Fibroblast of the conjunctiva (primary cell): ENCODE measurements around the gene SORCS1.

Experiments
- DNase-seq: peaks from one replicate; pipeline ENCODE4 v3.0.0-alpha.2; 2010; ENCODE audit warnings: low read depth

Gene SORCS1

GRCh38 chr10:107104026-107104652, 60.4 kb downstream of the SORCS1 start:
- no peak for DNase-seq

- DNase-seq = no peak
Observed at GRCh38 chr10:107103174-107104025, 61.1 kb downstream of the SORCS1 start.

- DNase-seq = no peak
Observed at GRCh38 chr10:107098326-107098725, 66.2 kb downstream of the SORCS1 start.

- no peak for DNase-seq
Observed at GRCh38 chr10:107094824-107095522, 69.5 kb downstream of the SORCS1 start.

GRCh38 chr10:107092321-107092720, 72.2 kb downstream of the SORCS1 start:
- no peak for DNase-seq

GRCh38 chr10:107091126-107091525, 73.4 kb downstream of the SORCS1 start:
- no peak for DNase-seq

- no peak for DNase-seq
Observed at GRCh38 chr10:107085665-107086525, 78.6 kb downstream of the SORCS1 start.

GRCh38 chr10:107083388-107084009, 81.0 kb downstream of the SORCS1 start:
- no peak for DNase-seq

- DNase-seq = no peak
Observed at GRCh38 chr10:107081644-107082043, 82.9 kb downstream of the SORCS1 start.

- no peak for DNase-seq
Observed at GRCh38 chr10:107075117-107075516, 89.4 kb downstream of the SORCS1 start.

- DNase-seq = no peak
Observed at GRCh38 chr10:107072786-107073185, 91.7 kb downstream of the SORCS1 start.

GRCh38 chr10:107072028-107072427, 92.5 kb downstream of the SORCS1 start:
- DNase-seq = no peak

- no peak for DNase-seq
Observed at GRCh38 chr10:107071301-107071700, 93.2 kb downstream of the SORCS1 start.

- no peak for DNase-seq
Observed at GRCh38 chr10:107067843-107068242, 96.7 kb downstream of the SORCS1 start.

GRCh38 chr10:107064075-107064474, 100.4 kb downstream of the SORCS1 start:
- no peak for DNase-seq

- DNase-seq = no peak
Observed at GRCh38 chr10:107059872-107060271, 104.6 kb downstream of the SORCS1 start.

- DNase-seq = no peak
Observed at GRCh38 chr10:107059068-107059804, 105.3 kb downstream of the SORCS1 start.

- no peak for DNase-seq
Observed at GRCh38 chr10:107058331-107058730, 106.2 kb downstream of the SORCS1 start.

- no peak for DNase-seq
Observed at GRCh38 chr10:107056182-107056581, 108.3 kb downstream of the SORCS1 start.

GRCh38 chr10:107054469-107055156, 109.9 kb downstream of the SORCS1 start:
- no peak for DNase-seq
